Stimulated activated CD4-positive, alpha-beta T cell treated with anti-CD3 and anti-CD28 coated beads, TNF-alpha, amount 100 ng/mL, for 48 hours (primary cell): ENCODE measurements around the gene ATP10A.

Source experiments
- DNase-seq, 3 donors: peaks; one replicate each; pipeline ENCODE4 v3.0.0-alpha.2; 2020; ENCODE audit warnings: low read depth in 3 of 3

Gene ATP10A

GRCh38 chr15:25830844-25831451 is 32.2 kb downstream of the ATP10A start:
- DNase-seq, result no peak

- DNase-seq, result no peak
These were observed 34.1 kb downstream of the ATP10A start for GRCh38 chr15:25829073-25829472.

GRCh38 chr15:25825207-25825606 is 37.9 kb downstream of the ATP10A start:
- DNase-seq, result no peak

GRCh38 chr15:25824618-25825017 is 38.5 kb downstream of the ATP10A start:
- DNase-seq, result no peak

- no peak for DNase-seq
These were observed 50.3 kb downstream of the ATP10A start for GRCh38 chr15:25812845-25813244.

- DNase-seq, result no peak
These were observed 51.1 kb downstream of the ATP10A start for GRCh38 chr15:25812073-25812472.

- DNase-seq, result no peak
These were observed 51.6 kb downstream of the ATP10A start for GRCh38 chr15:25811481-25811906.

GRCh38 chr15:25810631-25811091 is 52.5 kb downstream of the ATP10A start:
- no peak for DNase-seq

GRCh38 chr15:25810154-25810553 is 53.0 kb downstream of the ATP10A start:
- DNase-seq, result no peak

GRCh38 chr15:25807063-25807462 is 56.1 kb downstream of the ATP10A start:
- no peak for DNase-seq

GRCh38 chr15:25805031-25805430 is 58.1 kb downstream of the ATP10A start:
- no peak for DNase-seq

GRCh38 chr15:25804451-25804850 is 58.7 kb downstream of the ATP10A start:
- DNase-seq, result no peak

GRCh38 chr15:25803541-25803940 is 59.6 kb downstream of the ATP10A start:
- DNase-seq, result no peak

GRCh38 chr15:25803036-25803435 is 60.1 kb downstream of the ATP10A start:
- DNase-seq, result no peak

- DNase-seq, result no peak
These were observed 60.8 kb downstream of the ATP10A start for GRCh38 chr15:25802285-25802830.

GRCh38 chr15:25801586-25802284 is 61.4 kb downstream of the ATP10A start:
- no peak for DNase-seq

GRCh38 chr15:25800761-25801515 is 62.2 kb downstream of the ATP10A start:
- DNase-seq, result no peak

- no peak for DNase-seq
These were observed 63.0 kb downstream of the ATP10A start for GRCh38 chr15:25799906-25800700.

GRCh38 chr15:25797936-25798901 is 64.9 kb downstream of the ATP10A start:
- no peak for DNase-seq

- DNase-seq, result no peak
These were observed 65.6 kb downstream of the ATP10A start for GRCh38 chr15:25797511-25797935.
